Ishikawa (cell line): ENCODE data around the gene C14orf119.

Experiments used
- CEBPB ChIP-seq: IDR thresholded peaks from 2 replicates; pipeline ENCODE4 v1.6.1; 2012
- CREB1 ChIP-seq: IDR thresholded peaks from 2 replicates; pipeline ENCODE4 v1.6.1; 2012; ENCODE audit warnings: low read depth
- EGR1 ChIP-seq: IDR thresholded peaks from 2 replicates; pipeline ENCODE4 v1.6.1; 2012
- EP300 ChIP-seq: IDR thresholded peaks from 2 replicates; pipeline ENCODE4 v1.6.1; 2012; ENCODE audit warnings: borderline replicate concordance
- FOXM1 ChIP-seq: IDR thresholded peaks from 2 replicates; pipeline ENCODE4 v1.6.1; 2012; ENCODE audit warnings: low read depth, borderline replicate concordance
- MAX ChIP-seq: IDR thresholded peaks from 2 replicates; pipeline ENCODE4 v1.6.1; 2012
- NFIC ChIP-seq: IDR thresholded peaks from 2 replicates; pipeline ENCODE4 v1.6.1; 2012
- RAD21 ChIP-seq: IDR thresholded peaks from 2 replicates; pipeline ENCODE4 v1.6.1; 2012; ENCODE audit warnings: low read depth
- REST ChIP-seq: IDR thresholded peaks from 2 replicates; pipeline ENCODE4 v1.6.1; 2012; ENCODE audit warnings: low read depth, mild to moderate bottlenecking
- TAF1 ChIP-seq: IDR thresholded peaks from 2 replicates; pipeline ENCODE4 v1.6.1; 2012; ENCODE audit warnings: low read depth, mild to moderate bottlenecking
- TCF12 ChIP-seq: IDR thresholded peaks from 2 replicates; pipeline ENCODE4 v1.6.1; 2012; ENCODE audit warnings: low read depth
- TEAD4 ChIP-seq: IDR thresholded peaks from 2 replicates; pipeline ENCODE4 v1.6.1; 2012
- USF1 ChIP-seq: IDR thresholded peaks from 2 replicates; pipeline ENCODE4 v1.6.1; 2012
- YY1 ChIP-seq: IDR thresholded peaks from 2 replicates; pipeline ENCODE4 v1.6.1; 2012; ENCODE audit warnings: low read depth
- ZBTB7A ChIP-seq: IDR thresholded peaks from 2 replicates; pipeline ENCODE4 v1.6.1; 2012; ENCODE audit warnings: low read depth

C14orf119 gene

GRCh38 chr14:23114120-23114458 is 18.8 kb downstream of the C14orf119 start:
- TF ChIP-seq TCF12 (no peak), EP300 (no peak)

- no peak for TF ChIP-seq CREB1
- TF ChIP-seq MAX, result no peak
- no peak for TF ChIP-seq USF1
- TF ChIP-seq YY1, result no peak
- no peak for TF ChIP-seq EGR1
- no peak for TF ChIP-seq EP300
These were observed 19.3 kb downstream of the C14orf119 start for GRCh38 chr14:23114669-23115038.

- TF ChIP-seq USF1, result no peak
- no peak for TF ChIP-seq CREB1
- no peak for TF ChIP-seq YY1
- TF ChIP-seq ZBTB7A, result no peak
- TF ChIP-seq NFIC, result no peak
- TF ChIP-seq MAX, result no peak
- no peak for TF ChIP-seq TEAD4
- TF ChIP-seq CEBPB, result no peak
- no peak for TF ChIP-seq FOXM1
- no peak for TF ChIP-seq EGR1
- TF ChIP-seq REST, result no peak
- TF ChIP-seq EP300, result no peak
- no peak for TF ChIP-seq TCF12
- TF ChIP-seq RAD21, result no peak
- TF ChIP-seq TAF1, result no peak
These were observed 19.9 kb downstream of the C14orf119 start for GRCh38 chr14:23115039-23115731.

GRCh38 chr14:23115918-23116317 is 20.6 kb downstream of the C14orf119 start:
- no peak for TF ChIP-seq EP300
- TF ChIP-seq NFIC, result no peak
- TF ChIP-seq YY1, result no peak
- TF ChIP-seq RAD21, result no peak
- no peak for TF ChIP-seq MAX
- TF ChIP-seq CREB1, result no peak
- no peak for TF ChIP-seq USF1
- TF ChIP-seq FOXM1, result no peak
- TF ChIP-seq TEAD4, result no peak
- TF ChIP-seq REST, result no peak
- TF ChIP-seq CEBPB, result no peak

GRCh38 chr14:23117371-23118020 is 22.2 kb downstream of the C14orf119 start:
- TF ChIP-seq MAX (no peak), YY1 (no peak), EP300 (no peak), TEAD4 (no peak), CREB1 (no peak)
